Keratinocyte (primary cell): ENCODE data around the gene LRBA.

ENCODE experiments used
- CTCF ChIP-seq, 3 experiments: IDR thresholded peaks in 1 of 3; conservative IDR thresholded peaks in 1 of 3; optimal IDR thresholded peaks in 1 of 3; 2 replicates in 2 of 3; 3 replicates in 1 of 3; pipeline versions ENCODE3 to v1.5.1; 2011; ENCODE audit warnings: low read length in 3 of 3, mild to moderate bottlenecking in 3 of 3, moderate library complexity in 2 of 3, control low read depth in 1 of 3, inconsistent platforms in 1 of 3; ENCODE audit not compliant: insufficient read depth in 2 of 3; ENCODE audit errors: extremely low read depth in 1 of 3
- EZH2 ChIP-seq: IDR thresholded peaks from one replicate; pipeline ENCODE4 v1.6.1; 2012; ENCODE audit warnings: inconsistent platforms, mild to moderate bottlenecking, low read length, moderate library complexity

GRCh38 chr4:150493851-150494250, 521.2 kb downstream of the LRBA start:
- TF ChIP-seq CTCF (optimal IDR thresholded peaks at IDR 0.05 in 1 of 3, IDR thresholded peaks at IDR 0.05 in 1 of 3, conservative IDR thresholded peaks at IDR 0.05 in 1 of 3; ENCODE audit: extremely low read depth in 1 of 3, insufficient read depth in 2 of 3, low read length in 3 of 3), result no peak
- TF ChIP-seq EZH2, result no peak
